HCT116 (cell line): Measurements from ENCODE around the gene PDSS2. TPM values are rescaled to one million over a fixed set of nuclear protein-coding genes. Genes with fewer than 3 reads are reported as not detected.

Experiments
- ATAC-seq: fragments of 200-7000 bp; cut with Tn5 transposase; 2 replicates; pipeline ENCODE4 v1.9.1; 2020; ENCODE audit warnings: mild to moderate bottlenecking, moderate library complexity
- BruUV-seq: library from RNA; stranded (reverse); fragments of 400-500 nt; replicated peaks from 2 replicates; lab custom pipeline; 2021; lab: Mats Ljungman, UMichigan
- CTCF ChIA-PET: fragments of 300-600 bp; sonication (Branson Sonifier 250); formaldehyde crosslinking; loops from one replicate; lab custom pipeline; 2021; ENCODE audit warnings: antibody characterized with exemption; lab: Charles Lee
- POLR2A ChIA-PET: fragments of 300-600, 350-600 bp; sonication (Branson Sonifier 250); formaldehyde crosslinking; loops from one replicate; lab custom pipeline; 2021; ENCODE audit warnings: antibody characterized with exemption; lab: Charles Lee
- RAD21 ChIA-PET, 2 experiments: fragments of 300-600 bp; sonication (Branson Sonifier 250); formaldehyde crosslinking; loops; one replicate each; lab custom pipeline; 2023; ENCODE audit warnings: low total read pairs in 2 of 2; ENCODE audit not compliant: uncharacterized antibody in 2 of 2, unreplicated experiment in 2 of 2, low non-redundant PET in 1 of 2; lab: Charles Lee
- DNase-seq: peaks from one replicate; pipeline ENCODE4 v3.0.0-alpha.2; 2010; ENCODE audit warnings: low read depth, low spot score
- H2AFZ ChIP-seq: fragments of 200-600 bp; shearing (Covaris generic), sonication (generic); 2 replicates; pipeline ENCODE4 v1.6.1; 2017; ENCODE audit warnings: low read depth, mixed run types, mixed read lengths, antibody characterized with exemption, low read length; ENCODE audit not compliant: poor library complexity, severe bottlenecking
- H3K27ac ChIP-seq: 2 replicates; pipeline ENCODE4 v1.5.1; 2012; ENCODE audit warnings: low read depth, low read length
- H3K27me3 ChIP-seq: fragments of 200-600 bp; sonication (generic); 2 replicates; pipeline ENCODE4 v1.6.1; 2016; ENCODE audit warnings: mixed run types, low read length, mixed read lengths; ENCODE audit not compliant: insufficient read depth
- H3K36me3 ChIP-seq, 2 experiments: fragments of 200-500 bp in 1 of 2; fragments of 200-600 bp in 1 of 2; sonication (Bioruptor generic) in 1 of 2; sonication (generic) in 1 of 2; 2 replicates each; pipeline versions ENCODE4 v1.5.1 to v1.6.1; 2014 to 2016; ENCODE audit warnings: low read length in 2 of 2, inconsistent platforms in 1 of 2, mixed read lengths in 1 of 2, mixed run types in 1 of 2; ENCODE audit not compliant: insufficient read depth in 2 of 2, control insufficient read depth in 1 of 2
- H3K4me1 ChIP-seq, 2 experiments: fragments of 200-600 bp in 1 of 2; sonication (generic) in 1 of 2; 2 replicates each; pipeline versions ENCODE4 v1.5.1 to v1.6.1; 2012 to 2017; ENCODE audit warnings: low read length in 2 of 2, inconsistent platforms in 1 of 2, mild to moderate bottlenecking in 1 of 2, mixed read lengths in 1 of 2, mixed run types in 1 of 2, moderate library complexity in 1 of 2; ENCODE audit not compliant: insufficient read depth in 2 of 2, control insufficient read depth in 1 of 2
- H3K4me2 ChIP-seq: fragments of 200-600 bp; sonication (generic); 2 replicates; pipeline ENCODE4 v1.6.1; 2017; ENCODE audit warnings: mixed run types, low read length, mixed read lengths
- H3K4me3 ChIP-seq, 2 experiments: fragments of 200-600 bp in 1 of 2; sonication (generic) in 1 of 2; replicated peaks in 1 of 2; 2 replicates each; pipeline ENCODE4 v1.5.1; 2011 to 2016; ENCODE audit warnings: low read length in 2 of 2, control low read depth in 1 of 2, low read depth in 1 of 2, mild to moderate bottlenecking in 1 of 2, mixed read lengths in 1 of 2, mixed run types in 1 of 2
- H3K79me2 ChIP-seq: fragments of 200-600 bp; sonication (generic); 2 replicates; pipeline ENCODE4 v1.6.1; 2017; ENCODE audit warnings: mild to moderate bottlenecking, mixed run types, low read length, moderate library complexity, mixed read lengths; ENCODE audit not compliant: insufficient read depth
- H3K9ac ChIP-seq: fragments of 200-600 bp; sonication (generic); 2 replicates; pipeline ENCODE4 v1.6.1; 2016; ENCODE audit warnings: low read length, mixed read lengths
- H3K9me2 ChIP-seq: fragments of 200-600 bp; sonication (generic), shearing (Covaris generic); 2 replicates; pipeline ENCODE4 v1.6.1; 2017; ENCODE audit warnings: mixed run types, mild to moderate bottlenecking, moderate library complexity; ENCODE audit not compliant: insufficient read depth
- H3K9me3 ChIP-seq, 2 experiments: fragments of 200-500 bp in 1 of 2; fragments of 200-600 bp in 1 of 2; sonication (Bioruptor generic) in 1 of 2; sonication (generic) in 1 of 2; 2 replicates each; pipeline ENCODE4 v1.6.1; 2014 to 2017; ENCODE audit warnings: low read length in 2 of 2, mixed read lengths in 2 of 2, inconsistent platforms in 1 of 2, low read depth in 1 of 2, mild to moderate bottlenecking in 1 of 2, mixed run types in 1 of 2, moderate library complexity in 1 of 2; ENCODE audit not compliant: control insufficient read depth in 1 of 2, insufficient read depth in 1 of 2
- H4K20me1 ChIP-seq: fragments of 200-600 bp; sonication (generic), shearing (Covaris generic); 2 replicates; pipeline ENCODE4 v1.6.1; 2017; ENCODE audit warnings: mixed run types, mild to moderate bottlenecking, moderate library complexity; ENCODE audit not compliant: insufficient read depth
- EGR1 ChIP-seq: IDR thresholded peaks from 2 replicates; pipeline ENCODE4 v1.6.1; 2012; ENCODE audit warnings: low read depth
- EZH2 ChIP-seq: fragments of 200-600 bp; sonication (generic); IDR thresholded peaks from 2 replicates; pipeline ENCODE4 v1.6.1; 2017; ENCODE audit warnings: antibody characterized with exemption, mixed run types
- MAX ChIP-seq: IDR thresholded peaks from 2 replicates; pipeline ENCODE4 v1.6.1; 2012
- POLR2AphosphoS5 ChIP-seq: IDR thresholded peaks from 2 replicates; pipeline ENCODE4 v1.6.1; 2011; ENCODE audit warnings: mild to moderate bottlenecking, low read depth, low read length, moderate library complexity
- ZBTB33 ChIP-seq: IDR thresholded peaks from 2 replicates; pipeline ENCODE4 v1.6.1; 2011; ENCODE audit warnings: mild to moderate bottlenecking, low read length, moderate library complexity; ENCODE audit not compliant: insufficient replicate concordance; ENCODE audit errors: extremely low read depth
- ZFX ChIP-seq: fragments of 450-650 bp; IDR thresholded peaks from 2 replicates; pipeline ENCODE4 v1.6.1; 2017
- intact Hi-C: fragments of 100-400 bp; cut with micrococcal nuclease; formaldehyde crosslinking; loops from 2 replicates; pipeline ENCODE4 v1.10.0; 2022
- total RNA-seq: library from RNA; stranded (reverse); gene quantifications from one replicate; pipeline ENCODE4 v1.2.1, GENCODE V29; 2021; ENCODE audit not compliant: unreplicated experiment

The PDSS2 gene
- total RNA-seq, 1 experiment from 2014 or later, result 12.2 TPM

GRCh38 chr6:107115695-107116327 lies 343.6 kb downstream of the PDSS2 start:
- no peaks in the 10 kb centered on the region for H4K20me1 ChIP-seq
- no peak for DNase-seq
- H3K4me2 ChIP-seq, result peak overlapping the region; percentile 91
- no peaks in the 10 kb centered on the region for H3K36me3 ChIP-seq
- H3K4me3 ChIP-seq, result peak overlapping the region; percentile 53 to 66
- peaks cover 18 to 31% of the 10 kb centered on the region in 2 experiments; a peak in 3 of 4 replicates for H3K4me1 ChIP-seq
- TF ChIP-seq EGR1, result peak; percentile 27; the same call in 1 of the 2 replicates
- peak; percentile 25; the same call in 1 of the 2 replicates for TF ChIP-seq POLR2AphosphoS5
- no peak for TF ChIP-seq EZH2
- TF ChIP-seq ZBTB33, result no peak
- TF ChIP-seq MAX, result peak; percentile 33; the same call in 1 of the 2 replicates
- TF ChIP-seq ZFX, result peak; percentile 56; the same call in 1 of the 2 replicates
- BruUV-seq, result no TSS peak
- CTCF ChIA-PET, result interaction anchor here (0.7 to 1.2 kb wide), 7 partner anchors 15 to 732 kb away, joined by 3 to 6 read pairs (median 3); partner anchors contain the start of gene PDSS2
- H2AFZ ChIP-seq, result peak overlapping the region; percentile 83
- H3K9ac ChIP-seq, result peak overlapping the region; percentile 74
- RAD21 ChIA-PET, result interaction anchor here in 1 of 2 experiments (0.6 kb wide), 1 partner anchor 88 kb away, joined by 3 read pairs; the partner anchor contains the start of gene MTRES1
- H3K9me3 ChIP-seq, result no peaks in the 10 kb centered on the region
- peak overlapping the region; percentile 83 for H3K27ac ChIP-seq
- H3K27me3 ChIP-seq, result no peaks in the 10 kb centered on the region
- ATAC-seq, result peak; percentile 61
- intact Hi-C loops, result no loop called here
- H3K79me2 ChIP-seq, result no peaks in the 10 kb centered on the region
- POLR2A ChIA-PET, result interaction anchor here (0.8 kb wide), 1 partner anchor 776 kb away, joined by 3 read pairs; no protein-coding TSS in a partner anchor
- no peaks in the 10 kb centered on the region for H3K9me2 ChIP-seq
